Esophagus muscularis mucosa (tissue), 2 donors: ENCODE measurements around the gene KCNA10.

ENCODE experiments used
- POLR2A ChIP-seq: fragments of 450-650 bp; IDR thresholded peaks from one replicate; pipeline ENCODE4 v1.6.1; 2017; ENCODE audit warnings: antibody characterized with exemption, moderate library complexity, mild to moderate bottlenecking, low read depth
- POLR2AphosphoS5 ChIP-seq, 2 donors: sonication (generic); formaldehyde crosslinking; IDR thresholded peaks; one replicate each; pipeline ENCODE4 v1.6.1; 2017; ENCODE audit warnings: antibody characterized with exemption in 2 of 2

- TF ChIP-seq POLR2A (no peak), POLR2AphosphoS5 (IDR thresholded peaks at IDR 0.05) (no peak)
Observed at GRCh38 chr1:110523011-110523410, 4.0 kb upstream of the KCNA10 start.
